GM20431 (cell line): ENCODE data around the gene MAST4.

Experiments used
- in situ Hi-C: fragments of 300-500 bp; cut with MseI, MboI; formaldehyde crosslinking; loops from one replicate; pipeline ENCODE4 v1.15.0; 2020; ENCODE audit warnings: low sequenced_read_pairs; ENCODE audit not compliant: unreplicated experiment

Gene MAST4

GRCh38 chr5:66828046-66828547 lies 231.9 kb downstream of the MAST4 start:
- in situ Hi-C loops = no loop called here

GRCh38 chr5:66828548-66829357 lies 232.6 kb downstream of the MAST4 start:
- in situ Hi-C loops = no loop called here

GRCh38 chr5:66829358-66829674 lies 233.1 kb downstream of the MAST4 start:
- in situ Hi-C loops = no loop called here

- in situ Hi-C loops = no loop called here
Measured at GRCh38 chr5:66829826-66830225, 233.6 kb downstream of the MAST4 start.

GRCh38 chr5:66830636-66831035 lies 234.4 kb downstream of the MAST4 start:
- in situ Hi-C loops = no loop called here

- in situ Hi-C loops = no loop called here
Measured at GRCh38 chr5:66839636-66840185, 243.5 kb downstream of the MAST4 start.

GRCh38 chr5:66840511-66841013 lies 244.4 kb downstream of the MAST4 start:
- in situ Hi-C loops = no loop called here

- in situ Hi-C loops = no loop called here
Measured at GRCh38 chr5:66841264-66841663, 245.1 kb downstream of the MAST4 start.

- in situ Hi-C loops = no loop called here
Measured at GRCh38 chr5:66842540-66842939, 246.3 kb downstream of the MAST4 start.

GRCh38 chr5:66843065-66843464 lies 246.9 kb downstream of the MAST4 start:
- in situ Hi-C loops = no loop called here

- in situ Hi-C loops = no loop called here
Measured at GRCh38 chr5:66848749-66849641, 252.8 kb downstream of the MAST4 start.

- in situ Hi-C loops = no loop called here
Measured at GRCh38 chr5:66849803-66850202, 253.6 kb downstream of the MAST4 start.

- in situ Hi-C loops = no loop called here
Measured at GRCh38 chr5:66850354-66851075, 254.3 kb downstream of the MAST4 start.

- in situ Hi-C loops = no loop called here
Measured at GRCh38 chr5:66851306-66851705, 255.1 kb downstream of the MAST4 start.

GRCh38 chr5:66854416-66854815 lies 258.2 kb downstream of the MAST4 start:
- in situ Hi-C loops = no loop called here

- in situ Hi-C loops = no loop called here
Measured at GRCh38 chr5:66856041-66856805, 260.0 kb downstream of the MAST4 start.

- in situ Hi-C loops = no loop called here
Measured at GRCh38 chr5:66859526-66859925, 263.3 kb downstream of the MAST4 start.

GRCh38 chr5:66860199-66860975 lies 264.2 kb downstream of the MAST4 start:
- in situ Hi-C loops = no loop called here

GRCh38 chr5:66861402-66861801 lies 265.2 kb downstream of the MAST4 start:
- in situ Hi-C loops = no loop called here
